Colonic mucosa (tissue), 4 donors: ENCODE data around the gene SDK2. TPM values are rescaled to one million over a fixed set of nuclear protein-coding genes. Genes with fewer than 3 reads are reported as not detected.

ENCODE experiments used
- DNase-seq: peaks from one replicate; pipeline ENCODE4 v3.0.0-alpha.2; 2020
- H3K27ac ChIP-seq: fragments of 200-600 bp; one replicate; pipeline ENCODE4 v1.8.0; 2021
- H3K27me3 ChIP-seq: fragments of 200-600 bp; one replicate; pipeline ENCODE4 v1.8.0; 2021
- H3K36me3 ChIP-seq: fragments of 200-600 bp; one replicate; pipeline ENCODE4 v1.8.0; 2021
- H3K4me1 ChIP-seq: fragments of 200-600 bp; one replicate; pipeline ENCODE4 v1.8.0; 2021; ENCODE audit warnings: mild to moderate bottlenecking
- H3K4me3 ChIP-seq: fragments of 200-600 bp; one replicate; pipeline ENCODE4 v1.8.0; 2021
- H3K9ac ChIP-seq, 2 donors: one replicate each; pipeline ENCODE4 v1.7.0; 2013; ENCODE audit warnings: control low read depth in 2 of 2, low read depth in 2 of 2, low read length in 2 of 2
- H3K9me3 ChIP-seq: fragments of 200-600 bp; one replicate; pipeline ENCODE4 v1.8.0; 2021
- CTCF ChIP-seq: fragments of 200-600 bp; IDR thresholded peaks from one replicate; pipeline ENCODE4 v1.8.0; 2022; ENCODE audit warnings: antibody characterized with exemption, mild to moderate bottlenecking
- intact Hi-C: fragments of 100-400 bp; cut with DNase I; formaldehyde crosslinking; loops from one replicate; pipeline ENCODE4 v1.14.1; 2022
- total RNA-seq, 2 donors: library from RNA; stranded (reverse); fragmentation: NEBNext Ultra II Directional in 1 of 2; extraction: Animal tissue kit (Norgen Biotek cat#: 25700) in 1 of 2; gene quantifications; one replicate each; pipeline ENCODE4 v1.2.1, GENCODE V29; 2021
- donor health status: healthy.
- donor health status: DM: no; HTN: no; CAD: no.
- donor health status: DM: no; HTN: no; CAD: no.

Gene SDK2
- total RNA-seq, 2 donors from 2014 or later, result 0.94 to 1.2 TPM

- H3K9ac ChIP-seq, result peak overlapping the region in 1 of 2 donors; percentile 39
- peak overlapping the region; percentile 45 for H3K4me3 ChIP-seq
- no peak overlapping the region for H3K27ac ChIP-seq
Measured at GRCh38 chr17:73642659-73643000, 1.6 kb downstream of the SDK2 start.

DNA sequence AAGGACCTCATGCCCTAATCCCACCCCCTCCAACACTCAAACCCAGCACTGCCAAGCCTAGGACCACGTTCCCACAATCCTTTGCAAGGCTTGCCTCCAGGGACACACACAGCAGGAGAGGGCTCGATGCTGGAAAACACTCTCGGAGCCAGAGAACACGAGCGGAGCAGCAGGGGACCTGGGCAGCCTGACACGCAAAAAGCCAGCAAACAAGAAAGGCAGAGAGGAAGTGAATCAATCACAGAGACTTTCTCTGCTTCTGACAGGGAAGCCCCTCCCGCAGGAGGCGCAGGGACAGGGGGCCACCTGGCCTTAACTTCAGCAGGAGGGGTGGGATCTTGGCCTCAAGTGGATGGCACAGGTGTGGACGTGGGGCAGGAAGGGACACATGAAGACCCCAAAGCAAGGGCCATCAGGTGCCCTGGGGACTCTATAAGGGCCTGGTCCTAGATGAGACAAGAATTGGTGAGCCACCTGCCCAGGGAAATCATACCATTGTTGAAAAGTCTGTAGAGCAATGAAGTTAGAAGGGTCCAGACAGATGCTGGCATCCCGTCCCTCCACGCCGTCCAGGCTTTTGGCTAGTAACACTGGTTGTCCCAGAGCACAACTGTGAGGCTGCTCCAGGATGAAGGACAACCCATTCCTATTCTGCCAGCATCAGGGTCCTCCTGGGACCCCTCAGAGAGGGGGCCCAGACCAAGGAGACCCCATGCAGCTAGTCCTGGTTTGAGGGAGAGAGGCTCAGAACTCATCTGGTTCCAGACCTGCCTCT is 2.2 kb downstream of the SDK2 start:
- peaks cover 31% of the 10 kb centered on the region for H3K27me3 ChIP-seq
- no peak overlapping the region for H3K9ac ChIP-seq
- no peaks in the 10 kb centered on the region for H3K36me3 ChIP-seq
- intact Hi-C loops, result no loop called here
- peaks cover 14% of the 10 kb centered on the region for H3K4me1 ChIP-seq
- H3K9me3 ChIP-seq, result no peaks in the 10 kb centered on the region
- TF ChIP-seq CTCF, result no peak
- no peak overlapping the region for H3K4me3 ChIP-seq
- DNase-seq, result no peak
- no peak overlapping the region for H3K27ac ChIP-seq

More at GRCh38 chr17:73642659-73643000, 1.6 kb downstream of the SDK2 start:
- Histone ChIP-seq H3K36me3 (no peaks in the 10 kb centered on the region), H3K9me3 (no peaks in the 10 kb centered on the region), H3K27me3 (peaks cover 31% of the 10 kb centered on the region), H3K4me1 (peaks cover 14% of the 10 kb centered on the region)
- intact Hi-C loops, result no loop called here
- TF ChIP-seq CTCF, result no peak
- no peak for DNase-seq

- Histone ChIP-seq H3K9me3 (no peaks in the 10 kb centered on the region), H3K4me3 (no peak overlapping the region), H3K27ac (no peak overlapping the region), H3K36me3 (no peaks in the 10 kb centered on the region), H3K27me3 (peaks cover 29% of the 10 kb centered on the region), H3K4me1 (peaks cover 14% of the 10 kb centered on the region), H3K9ac (no peak overlapping the region)
- no peak for TF ChIP-seq CTCF
- DNase-seq, result no peak
- intact Hi-C loops, result no loop called here
Measured at GRCh38 chr17:73640691-73641090, 3.6 kb downstream of the SDK2 start.

DNA sequence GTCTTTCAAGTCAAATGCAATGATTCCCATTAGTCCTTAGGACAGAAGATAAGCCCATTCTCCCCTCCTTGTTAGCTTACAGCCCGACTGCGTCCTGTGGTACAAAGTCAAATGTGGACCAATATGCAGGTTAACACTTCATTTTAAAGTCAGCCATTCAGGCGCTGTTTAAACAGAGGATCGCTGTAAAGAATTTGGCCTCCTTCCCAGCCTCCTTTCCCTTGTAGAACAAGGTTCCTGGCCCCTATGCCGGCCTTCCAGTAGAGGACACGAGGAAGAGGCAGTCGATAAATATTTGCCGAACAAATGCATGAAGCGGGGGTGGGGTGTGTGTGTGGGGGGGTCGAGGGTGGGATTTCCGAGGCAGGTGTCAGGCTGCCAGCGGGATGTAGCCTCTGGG is 4.3 kb downstream of the SDK2 start:
- Histone ChIP-seq H3K4me1 (peaks cover 14% of the 10 kb centered on the region), H3K9me3 (no peaks in the 10 kb centered on the region), H3K27ac (no peak overlapping the region), H3K36me3 (no peaks in the 10 kb centered on the region), H3K4me3 (no peak overlapping the region), H3K9ac (no peak overlapping the region), H3K27me3 (peaks cover 23% of the 10 kb centered on the region)
- intact Hi-C loops, result no loop called here
- no peak for TF ChIP-seq CTCF
- peak; percentile 63 for DNase-seq

GRCh38 chr17:73639322-73639721 is 4.9 kb downstream of the SDK2 start:
- DNase-seq, result no peak
- H3K9me3 ChIP-seq, result no peaks in the 10 kb centered on the region
- no peak overlapping the region for H3K4me3 ChIP-seq
- peaks cover 13% of the 10 kb centered on the region for H3K4me1 ChIP-seq
- no peak overlapping the region for H3K27ac ChIP-seq
- intact Hi-C loops, result no loop called here
- H3K9ac ChIP-seq, result no peak overlapping the region
- no peak for TF ChIP-seq CTCF
- no peaks in the 10 kb centered on the region for H3K36me3 ChIP-seq
- peaks cover 20% of the 10 kb centered on the region for H3K27me3 ChIP-seq
